Kidney (tissue), 14 donors: ENCODE data around the gene GRM1. TPM values are rescaled to one million over a fixed set of nuclear protein-coding genes. Genes with fewer than 3 reads are reported as not detected.

ENCODE experiments used
- DNase-seq, 5 donors: peaks; one replicate each; pipeline ENCODE4 v3.0.0-alpha.2; 2013 to 2020
- FAIRE-seq: peaks from 2 replicates; lab custom pipeline; 2012; peaks lifted over from hg19 to GRCh38; lab: Jason Lieb, UNC
- H3K27ac ChIP-seq, 2 donors: one replicate each; pipeline ENCODE4 v1.7.0; 2013; ENCODE audit warnings: low read depth in 2 of 2, low read length in 2 of 2, inconsistent platforms in 1 of 2
- H3K27me3 ChIP-seq: one replicate; pipeline ENCODE4 v1.7.1; 2013; ENCODE audit warnings: low read length, inconsistent platforms; ENCODE audit not compliant: control insufficient read depth, insufficient read depth
- H3K36me3 ChIP-seq, 3 donors: one replicate each; pipeline versions ENCODE4 v1.7.0 to v1.7.1; 2013; ENCODE audit warnings: low read length in 3 of 3, control low read depth in 1 of 3, inconsistent platforms in 1 of 3; ENCODE audit not compliant: insufficient read depth in 3 of 3, control insufficient read depth in 2 of 3
- H3K4me1 ChIP-seq, 3 donors: one replicate each; pipeline versions ENCODE4 v1.7.0 to v1.7.1; 2013; ENCODE audit warnings: low read length in 3 of 3, inconsistent platforms in 1 of 3, low read depth in 1 of 3; ENCODE audit not compliant: control insufficient read depth in 2 of 3, insufficient read depth in 2 of 3
- H3K4me3 ChIP-seq, 3 donors: one replicate each; pipeline versions ENCODE4 v1.7.0 to v1.8.1; 2013; ENCODE audit warnings: low read length in 3 of 3, control low read depth in 1 of 3, inconsistent platforms in 1 of 3
- H3K9ac ChIP-seq, 3 donors: one replicate each; pipeline versions ENCODE4 v1.7.0 to v1.7.1; 2013; ENCODE audit warnings: low read length in 3 of 3, control low read depth in 1 of 3, inconsistent platforms in 1 of 3
- H3K9me3 ChIP-seq, 3 donors: one replicate each; pipeline versions ENCODE4 v1.7.0 to v1.7.1; 2013; ENCODE audit warnings: low read length in 3 of 3, control low read depth in 1 of 3, inconsistent platforms in 1 of 3; ENCODE audit not compliant: control insufficient read depth in 2 of 3, insufficient read depth in 1 of 3
- CTCF ChIP-seq: IDR thresholded peaks from 3 replicates; pipeline ENCODE4 v1.5.1; 2012; ENCODE audit warnings: mild to moderate bottlenecking, moderate library complexity, borderline replicate concordance; ENCODE audit not compliant: insufficient read depth; ENCODE audit errors: extremely low read depth
- intact Hi-C: fragments of 100-400 bp; cut with DNase I; formaldehyde crosslinking; loops from one replicate; pipeline ENCODE4 v1.11.1; 2022
- polyA plus RNA-seq: library from polyadenylated mRNA; stranded (reverse); fragments of 350-450 nt; fragmentation: Illumina TruSeq; extraction: RNeasy Lipid Tissue Mini Kit (QIAGEN cat#74804); gene quantifications from one replicate; pipeline ENCODE4 v1.2.3, GENCODE V29; 2014; ENCODE audit warnings: low read depth, low replicate concordance; ENCODE audit not compliant: insufficient read depth
- total RNA-seq: library from RNA; stranded (reverse); fragmentation: NEBNext Ultra II Directional; extraction: Animal tissue kit (Norgen Biotek cat#: 25700); gene quantifications from one replicate; pipeline ENCODE4 v1.2.1, GENCODE V29; 2021
- donor health status: control.
- donor health status: control.
- donor health status: control.
- donor health status: control.
- donor health status: control.
- donor health status: DM: yes; HTN: yes; CAD: no.
- donor health status: Normal renal cell carcinoma (clear cell type).

GRM1 gene
- total and polyA plus RNA-seq, 2 donors from 2014 or later: 0.19 to 0.82 TPM

- TF ChIP-seq CTCF: no peak
- H3K4me3 ChIP-seq: no peak overlapping the region
- no peaks in the 10 kb centered on the region for H3K4me1 ChIP-seq
- H3K36me3 ChIP-seq: no peaks in the 10 kb centered on the region
- no peaks in the 10 kb centered on the region for H3K27me3 ChIP-seq
- no peak for DNase-seq
- intact Hi-C loops: no loop called here
- no peak for FAIRE-seq
- H3K9ac ChIP-seq: no peak overlapping the region
- no peaks in the 10 kb centered on the region for H3K9me3 ChIP-seq
- H3K27ac ChIP-seq: no peak overlapping the region
Measured at GRCh38 chr6:146169872-146170271, 141.0 kb downstream of the GRM1 start.

- no peak for FAIRE-seq
- Histone ChIP-seq H3K9me3 (no peaks in the 10 kb centered on the region), H3K27me3 (no peaks in the 10 kb centered on the region), H3K4me1 (no peaks in the 10 kb centered on the region), H3K4me3 (no peak overlapping the region), H3K36me3 (no peaks in the 10 kb centered on the region), H3K9ac (no peak overlapping the region), H3K27ac (no peak overlapping the region)
- no peak for DNase-seq
- intact Hi-C loops: no loop called here
- no peak for TF ChIP-seq CTCF
Measured at GRCh38 chr6:146177785-146178184, 148.9 kb downstream of the GRM1 start.

GRCh38 chr6:146183831-146184230 is 155.0 kb downstream of the GRM1 start:
- Histone ChIP-seq H3K9me3 (no peaks in the 10 kb centered on the region), H3K36me3 (no peaks in the 10 kb centered on the region), H3K4me1 (no peaks in the 10 kb centered on the region), H3K27ac (no peak overlapping the region), H3K9ac (no peak overlapping the region), H3K27me3 (no peaks in the 10 kb centered on the region), H3K4me3 (no peak overlapping the region)
- DNase-seq: peak in 1 of 5 donors; percentile 2
- no peak for TF ChIP-seq CTCF
- FAIRE-seq: no peak
- intact Hi-C loops: no loop called here

GRCh38 chr6:146184701-146185100 is 155.8 kb downstream of the GRM1 start:
- H3K4me3 ChIP-seq: no peak overlapping the region
- no peak overlapping the region for H3K27ac ChIP-seq
- FAIRE-seq (no peak), DNase-seq (no peak)
- H3K36me3 ChIP-seq: no peaks in the 10 kb centered on the region
- no peak overlapping the region for H3K9ac ChIP-seq
- H3K27me3 ChIP-seq: no peaks in the 10 kb centered on the region
- no peaks in the 10 kb centered on the region for H3K9me3 ChIP-seq
- H3K4me1 ChIP-seq: no peaks in the 10 kb centered on the region
- TF ChIP-seq CTCF: no peak
- intact Hi-C loops: no loop called here
